Measurements from ENCODE around the gene KCNMA1. TPM values are rescaled to one million over a fixed set of nuclear protein-coding genes. Genes with fewer than 3 reads are reported as not detected.

Gene KCNMA1
- total RNA-seq, 1 donor from 2014 or later: 94.3 TPM

GRCh38 chr10:77424257-77424656 lies 213.4 kb downstream of the KCNMA1 start:
- Histone ChIP-seq H3K36me3 (no peaks in the 10 kb centered on the region), H3K27ac (no peak overlapping the region), H3K27me3 (no peaks in the 10 kb centered on the region), H3K4me3 (no peak overlapping the region), H3K4me1 (peaks cover under 1% of the 10 kb centered on the region), H3K9me3 (no peaks in the 10 kb centered on the region)
- no peak for DNase-seq (ENCODE audit: extremely low spot score in 2 of 2)
- intact Hi-C loops (cut with DNase I): no loop called here
- TF ChIP-seq CTCF (IDR thresholded peaks at IDR 0.05) (no peak), POLR2AphosphoS5 (IDR thresholded peaks at IDR 0.05; ENCODE audit: insufficient read depth in 1 of 2, low read depth in 1 of 2) (no peak), POLR2A (IDR thresholded peaks at IDR 0.05) (no peak)

DNA sequence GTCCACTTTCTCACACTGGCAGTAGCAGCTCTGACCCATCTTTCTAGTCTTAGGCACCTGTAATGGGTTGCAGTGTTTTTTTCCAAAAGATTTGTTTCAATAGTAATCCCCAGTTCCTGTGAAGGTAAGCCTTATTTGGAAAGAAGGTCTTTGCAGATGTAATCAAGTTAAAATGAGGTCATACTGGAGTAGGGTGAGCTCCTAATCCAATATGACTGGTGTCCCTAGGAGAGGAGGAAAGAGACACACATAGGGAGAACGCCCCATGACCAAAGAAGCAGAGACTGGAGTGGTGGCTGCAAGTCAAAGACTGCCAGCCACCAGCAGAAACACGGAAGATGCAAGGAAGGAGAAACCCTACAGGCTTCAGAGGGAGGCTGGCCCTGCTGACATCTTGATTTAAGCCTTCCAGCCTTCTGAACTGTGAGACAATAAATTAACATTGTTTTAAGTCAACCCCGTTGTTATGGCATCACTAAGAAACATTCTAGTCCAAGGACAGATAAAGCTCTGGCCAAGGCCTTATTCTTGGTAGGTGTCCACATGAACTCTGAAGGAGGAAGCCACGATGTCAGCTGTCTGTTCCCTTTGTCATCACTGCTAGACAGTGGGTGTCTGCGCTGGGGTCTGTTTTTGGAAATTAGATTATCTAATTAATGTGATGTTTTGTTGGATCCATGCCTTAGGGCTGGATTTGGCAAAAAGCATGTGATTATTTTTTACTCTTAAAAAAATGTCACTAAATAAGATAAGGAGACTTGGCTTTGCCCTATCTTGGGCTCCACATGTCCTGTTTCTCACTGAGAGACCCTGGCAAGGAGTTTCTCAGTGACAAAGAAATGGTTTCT lies 214.9 kb downstream of the KCNMA1 start:
- peaks cover 16% of the 10 kb centered on the region for H3K4me1 ChIP-seq
- no peaks in the 10 kb centered on the region for H3K36me3 ChIP-seq
- H3K9me3 ChIP-seq: no peaks in the 10 kb centered on the region
- intact Hi-C loops (cut with DNase I): no loop called here
- no peaks in the 10 kb centered on the region for H3K27me3 ChIP-seq
- TF ChIP-seq CTCF (IDR thresholded peaks at IDR 0.05): no peak
- TF ChIP-seq POLR2A (IDR thresholded peaks at IDR 0.05): no peak
- H3K27ac ChIP-seq: no peak overlapping the region
- no peak for DNase-seq (ENCODE audit: extremely low spot score in 2 of 2)
- H3K4me3 ChIP-seq: no peak overlapping the region

DNA sequence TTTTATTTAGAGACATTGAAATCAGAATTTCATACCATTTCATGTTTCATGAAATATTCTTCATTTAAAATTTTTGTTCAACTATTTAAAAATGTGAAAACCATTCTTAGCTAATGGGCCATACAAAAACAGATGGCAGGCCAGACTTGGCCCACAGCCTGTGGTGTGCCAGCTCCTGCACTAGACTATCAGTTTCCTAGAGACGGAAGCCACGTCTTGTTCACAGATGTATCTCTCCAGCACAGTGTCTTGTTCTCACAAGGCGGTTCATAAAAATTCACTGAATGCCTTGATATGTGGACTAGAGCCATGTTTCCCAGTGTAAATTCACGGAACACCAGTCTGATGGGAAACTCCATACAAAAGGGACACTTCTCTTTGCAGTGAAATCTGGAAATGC lies 216.0 kb downstream of the KCNMA1 start:
- no peaks in the 10 kb centered on the region for H3K27me3 ChIP-seq
- no peaks in the 10 kb centered on the region for H3K36me3 ChIP-seq
- DNase-seq (ENCODE audit: extremely low spot score in 2 of 2): no peak
- H3K4me3 ChIP-seq: no peak overlapping the region
- H3K9me3 ChIP-seq: no peaks in the 10 kb centered on the region
- intact Hi-C loops (cut with DNase I): no loop called here
- peaks cover 27% of the 10 kb centered on the region for H3K4me1 ChIP-seq
- H3K27ac ChIP-seq: no peak overlapping the region
- TF ChIP-seq POLR2AphosphoS5 (IDR thresholded peaks at IDR 0.05; ENCODE audit: insufficient read depth in 1 of 2, low read depth in 1 of 2): no peak
- no peak for TF ChIP-seq CTCF (IDR thresholded peaks at IDR 0.05)

DNA sequence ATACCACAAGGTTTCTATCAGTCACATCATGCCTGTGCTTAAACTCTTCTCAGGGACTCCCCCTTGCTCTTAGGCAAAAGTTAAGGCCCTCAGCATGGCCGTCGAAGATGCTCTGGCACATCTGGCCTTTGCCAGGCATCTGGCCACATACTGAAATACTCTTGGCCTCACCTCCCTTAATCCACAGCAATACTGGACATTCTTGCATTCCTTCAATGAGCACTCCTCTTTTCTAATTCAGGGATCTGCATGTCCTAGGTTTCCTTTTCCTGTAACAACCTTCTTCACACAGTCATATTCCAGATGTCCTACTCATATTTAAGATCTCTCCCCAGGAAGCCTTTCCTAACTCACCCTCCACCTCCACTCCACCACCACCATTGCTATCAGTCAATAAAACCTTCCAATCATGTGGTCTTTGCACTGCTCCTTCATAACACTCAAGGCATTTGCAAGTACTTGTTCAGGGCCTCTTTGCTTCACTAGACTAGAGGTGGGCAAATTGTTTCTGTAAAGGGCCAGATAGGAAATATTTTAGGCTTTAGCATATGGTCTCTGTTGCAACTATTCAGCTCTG lies 216.6 kb downstream of the KCNMA1 start:
- Histone ChIP-seq H3K9me3 (no peaks in the 10 kb centered on the region), H3K4me1 (peaks cover 33% of the 10 kb centered on the region), H3K27ac (no peak overlapping the region), H3K36me3 (no peaks in the 10 kb centered on the region), H3K4me3 (no peak overlapping the region), H3K27me3 (no peaks in the 10 kb centered on the region)
- no peak for DNase-seq (ENCODE audit: extremely low spot score in 2 of 2)
- intact Hi-C loops (cut with DNase I): no loop called here
- no peak for TF ChIP-seq CTCF (IDR thresholded peaks at IDR 0.05)
- TF ChIP-seq POLR2AphosphoS5 (IDR thresholded peaks at IDR 0.05; ENCODE audit: insufficient read depth in 1 of 2, low read depth in 1 of 2): no peak
- TF ChIP-seq POLR2A (IDR thresholded peaks at IDR 0.05): no peak

DNA sequence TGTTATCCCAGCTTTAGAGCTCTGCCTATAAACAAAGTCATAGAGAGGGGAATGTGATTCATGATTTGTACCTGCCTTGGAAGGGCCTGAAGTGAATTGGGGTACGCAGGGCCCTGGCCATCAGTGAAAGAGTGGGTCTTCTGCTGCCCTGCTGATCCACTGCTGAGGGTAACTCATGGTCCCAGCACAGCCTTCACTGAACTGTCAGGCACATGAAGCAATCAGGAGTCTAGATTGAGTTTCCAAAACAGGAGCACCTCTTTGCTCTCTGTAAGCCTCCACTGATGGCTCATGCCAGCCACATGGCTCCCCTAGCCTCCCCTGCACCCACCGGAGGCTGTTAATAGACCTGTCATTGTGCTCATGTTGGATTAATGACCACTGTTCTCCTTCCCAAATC lies 217.6 kb downstream of the KCNMA1 start:
- Histone ChIP-seq H3K9me3 (no peaks in the 10 kb centered on the region), H3K36me3 (no peaks in the 10 kb centered on the region), H3K4me3 (no peak overlapping the region), H3K27me3 (no peaks in the 10 kb centered on the region), H3K27ac (no peak overlapping the region), H3K4me1 (peaks cover 41% of the 10 kb centered on the region)
- intact Hi-C loops (cut with DNase I): no loop called here
- TF ChIP-seq POLR2A (IDR thresholded peaks at IDR 0.05) (no peak), POLR2AphosphoS5 (IDR thresholded peaks at IDR 0.05; ENCODE audit: insufficient read depth in 1 of 2, low read depth in 1 of 2) (no peak), CTCF (IDR thresholded peaks at IDR 0.05) (no peak)
- no peak for DNase-seq (ENCODE audit: extremely low spot score in 2 of 2)

Measured in vagina (tissue), 2 donors.